ENCODE results near the gene NFYC.

NFYC gene

DNA sequence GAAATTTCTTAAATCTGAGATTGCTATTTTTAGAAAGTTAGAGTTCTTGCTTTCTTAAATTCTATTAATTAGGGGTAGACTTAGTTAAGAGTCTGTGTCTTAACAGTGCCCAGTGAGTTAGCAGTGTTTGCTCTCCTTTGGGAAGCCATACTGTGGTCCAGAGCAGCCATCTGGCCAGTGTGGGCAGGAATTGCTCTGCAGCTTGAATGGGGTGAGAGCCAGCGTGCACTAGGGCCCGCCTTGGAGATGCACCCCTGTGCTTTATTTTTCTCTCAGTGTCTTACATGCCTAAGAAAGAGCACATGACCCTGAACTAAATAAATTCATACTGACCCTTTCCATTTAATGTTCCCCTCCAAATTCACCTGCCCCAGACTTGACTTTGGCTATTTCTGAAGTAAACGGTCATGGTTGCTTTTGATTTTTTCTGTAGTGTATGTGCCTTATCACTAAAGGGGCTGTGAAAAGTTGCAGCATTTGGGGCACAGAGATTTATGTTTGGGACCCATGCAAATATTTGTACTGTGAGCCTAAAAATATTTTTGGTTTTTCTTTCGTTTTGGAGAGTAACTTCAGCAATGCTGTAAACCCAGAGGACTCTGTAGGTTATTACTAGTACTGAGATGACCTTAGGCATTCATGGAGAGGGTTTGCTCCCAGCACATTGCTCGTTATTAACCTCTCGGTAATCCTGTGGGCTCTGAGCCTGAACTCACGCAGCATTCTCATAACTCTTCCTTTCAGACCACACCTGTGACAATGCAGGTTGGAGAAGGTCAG is 70.8 kb downstream of the NFYC start:
- no peak for DNase-seq

DNA sequence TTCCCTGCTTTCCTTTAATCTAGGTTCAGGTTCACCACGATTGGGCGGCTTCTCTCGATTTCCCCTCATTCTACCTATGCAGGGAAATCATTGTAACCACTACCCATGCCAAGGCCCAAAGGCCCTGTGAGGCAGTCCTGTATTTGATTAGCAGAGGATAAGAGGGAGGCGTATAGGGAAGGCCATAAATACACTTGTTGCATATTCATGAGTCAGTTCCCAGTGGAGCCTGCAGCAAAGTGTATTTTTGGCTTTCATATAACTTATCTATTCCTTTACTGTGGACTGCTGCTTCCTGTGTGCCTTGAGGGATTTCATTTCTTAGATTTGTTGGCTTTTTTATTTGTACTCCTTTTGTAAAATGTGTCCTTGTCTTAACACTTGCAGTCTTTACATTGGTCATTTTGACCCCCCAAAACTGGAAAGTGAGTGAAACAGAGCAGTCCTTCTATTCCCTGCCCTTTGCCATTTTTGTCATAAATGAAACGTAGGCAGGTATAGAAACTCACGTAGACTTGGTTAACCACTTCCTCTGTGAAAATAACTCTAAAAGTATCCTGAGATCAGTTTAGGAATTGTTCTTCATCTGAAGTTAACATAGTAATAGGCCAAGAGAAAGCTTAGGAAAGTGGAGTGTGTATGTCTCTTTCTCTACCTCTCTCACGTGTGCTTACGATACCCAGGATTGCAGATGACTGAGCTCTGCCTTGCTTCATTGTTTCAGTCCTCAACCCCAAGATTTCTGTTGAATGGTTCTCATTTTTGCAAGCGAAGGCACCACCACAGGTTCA is 72.4 kb downstream of the NFYC start:
- DNase-seq: no peak

DNA sequence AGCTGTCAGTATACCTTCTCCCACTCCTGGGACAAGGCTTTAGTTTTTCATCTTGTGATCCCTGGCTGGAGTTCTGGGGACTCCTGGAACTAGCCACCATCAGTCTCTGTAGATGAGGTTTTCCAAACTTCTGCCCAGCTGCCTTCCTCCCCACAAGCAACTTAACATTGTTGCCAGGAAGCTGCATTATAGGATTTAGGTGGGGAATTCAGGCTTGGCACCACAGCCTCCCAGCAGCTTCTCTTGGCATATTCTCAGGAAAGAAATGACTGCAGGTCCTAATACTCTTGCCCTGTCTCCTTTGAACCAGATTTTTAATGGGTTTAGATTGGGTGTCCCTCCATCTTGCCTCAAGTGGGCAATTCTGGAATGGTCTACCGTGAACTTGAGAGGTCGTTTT is 73.5 kb downstream of the NFYC start:
- DNase-seq: no peak

DNA sequence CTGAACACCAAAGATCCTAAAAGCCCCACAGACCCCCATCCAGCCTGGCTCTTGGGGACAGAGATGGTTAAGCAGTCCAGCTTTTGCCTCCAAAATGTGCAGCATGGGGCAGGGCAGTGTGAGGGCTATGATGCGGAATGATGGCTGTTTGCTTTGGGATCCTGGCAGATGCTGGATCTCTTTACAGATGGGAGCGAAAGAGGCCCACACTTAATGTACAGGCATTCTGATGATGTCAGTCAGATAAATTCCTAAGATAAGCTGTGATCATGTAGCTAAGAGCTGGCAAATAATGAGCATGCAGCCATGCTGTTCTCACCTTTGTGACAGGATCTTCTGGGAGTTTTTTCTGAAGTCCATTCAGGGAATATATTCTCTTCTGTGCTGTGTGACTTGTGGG is 74.5 kb downstream of the NFYC start:
- DNase-seq: no peak

DNA sequence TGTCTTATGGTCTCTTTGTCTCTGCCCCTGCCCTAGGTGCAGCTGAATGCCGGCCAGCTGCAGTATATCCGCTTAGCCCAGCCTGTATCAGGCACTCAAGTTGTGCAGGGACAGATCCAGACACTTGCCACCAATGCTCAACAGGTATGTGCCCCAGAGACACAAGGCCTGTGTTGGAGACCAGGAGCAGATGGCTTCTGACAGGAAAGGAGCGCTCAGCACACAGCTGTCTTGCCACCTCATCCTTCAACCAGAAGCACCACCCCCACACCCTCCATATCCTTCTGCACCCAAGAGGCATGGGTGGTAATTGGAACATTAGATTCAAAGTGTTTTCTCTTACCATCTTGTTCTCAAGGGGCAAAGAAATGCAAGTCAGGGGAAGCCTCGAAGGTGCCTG is 75.1 kb downstream of the NFYC start:
- no peak for DNase-seq

DNA sequence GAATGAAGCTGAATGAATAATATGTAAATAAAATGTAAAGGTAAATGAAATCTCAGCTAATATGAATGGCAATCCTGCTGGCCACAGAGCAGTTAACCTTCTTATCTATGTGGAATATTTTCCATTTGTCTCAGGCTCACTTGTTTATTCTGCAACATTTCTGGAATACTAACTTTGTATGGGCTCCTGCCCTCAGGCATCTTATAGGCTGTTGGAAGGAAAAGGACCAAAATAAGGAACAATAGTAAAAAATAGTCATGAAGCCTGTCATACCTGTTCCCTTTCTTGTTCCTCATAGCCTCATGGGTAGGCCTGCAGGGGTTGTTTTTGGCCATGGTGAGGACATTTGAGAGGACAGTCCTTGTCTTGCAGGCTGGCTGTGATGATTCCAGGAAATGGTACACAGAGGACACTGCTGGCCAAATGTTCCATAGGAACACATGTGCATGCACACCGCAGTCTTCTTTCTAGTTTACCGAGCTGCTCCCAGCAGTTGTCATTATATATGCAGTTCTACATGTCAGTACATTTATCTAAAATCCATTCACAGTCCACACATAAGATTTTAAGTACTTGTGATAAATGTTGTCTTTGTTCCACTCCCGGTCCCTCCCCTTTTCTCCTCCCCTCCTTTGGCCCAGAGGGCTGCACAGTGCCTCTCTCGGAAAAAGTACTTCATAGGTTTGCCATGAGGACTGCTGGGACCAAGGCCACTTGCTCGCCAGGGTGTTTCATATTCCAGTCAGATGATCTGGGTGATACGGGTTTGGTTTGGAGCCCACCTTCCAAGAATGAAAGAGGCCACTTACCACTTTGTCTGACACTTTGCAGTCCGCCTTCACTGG is 76.9 kb downstream of the NFYC start:
- no peak for DNase-seq

DNA sequence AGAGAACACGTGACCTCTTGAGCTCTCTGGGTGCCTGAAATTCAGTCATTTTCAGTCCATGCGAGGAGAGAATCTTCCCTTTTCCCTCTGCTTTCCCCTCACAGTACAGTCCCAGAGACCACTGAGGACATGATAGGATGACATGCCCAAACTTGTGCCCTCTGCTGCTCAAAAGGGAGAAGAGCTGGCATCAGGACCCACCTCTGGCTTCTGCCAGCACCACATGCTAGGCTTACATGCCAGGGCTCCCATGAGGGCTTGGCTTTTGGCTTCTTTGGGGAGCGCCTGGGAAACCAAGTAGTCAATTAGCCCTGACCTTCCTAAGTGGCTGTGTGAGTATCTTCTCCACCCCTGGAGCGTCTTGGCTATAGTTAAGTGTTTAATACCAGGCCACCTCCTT is 78.3 kb downstream of the NFYC start:
- no peak for DNase-seq

DNA sequence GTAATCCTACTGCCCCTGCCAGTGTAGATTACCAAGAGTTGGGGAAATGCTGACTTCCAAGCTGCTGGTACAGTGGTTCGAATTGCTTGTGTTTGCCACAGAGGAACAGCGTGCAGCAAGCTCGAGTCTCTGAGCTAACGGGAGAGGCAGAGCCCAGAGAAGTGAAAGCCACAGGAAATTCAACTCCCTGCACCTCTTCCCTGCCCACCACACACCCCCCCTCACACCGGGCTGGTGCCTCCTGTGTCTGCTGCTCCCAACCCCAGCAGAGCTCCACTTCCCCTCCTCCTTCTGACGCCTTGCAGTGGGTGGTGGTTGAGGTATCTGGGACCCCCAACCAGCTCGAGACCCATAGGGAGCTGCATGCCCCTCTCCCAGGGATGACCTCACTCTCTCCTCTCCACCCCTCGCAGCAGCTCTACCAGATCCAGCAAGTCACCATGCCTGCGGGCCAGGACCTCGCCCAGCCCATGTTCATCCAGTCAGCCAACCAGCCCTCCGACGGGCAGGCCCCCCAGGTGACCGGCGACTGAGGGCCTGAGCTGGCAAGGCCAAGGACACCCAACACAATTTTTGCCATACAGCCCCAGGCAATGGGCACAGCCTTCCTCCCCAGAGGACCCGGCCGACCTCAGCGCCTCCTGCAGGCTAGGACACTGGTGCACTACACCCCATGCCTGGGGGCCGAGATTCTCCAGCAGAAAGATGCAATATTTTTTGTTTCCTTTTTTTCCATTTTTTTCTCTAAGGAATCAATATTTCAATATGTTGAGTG is 79.0 kb downstream of the NFYC start:
- no peak for DNase-seq

DNA sequence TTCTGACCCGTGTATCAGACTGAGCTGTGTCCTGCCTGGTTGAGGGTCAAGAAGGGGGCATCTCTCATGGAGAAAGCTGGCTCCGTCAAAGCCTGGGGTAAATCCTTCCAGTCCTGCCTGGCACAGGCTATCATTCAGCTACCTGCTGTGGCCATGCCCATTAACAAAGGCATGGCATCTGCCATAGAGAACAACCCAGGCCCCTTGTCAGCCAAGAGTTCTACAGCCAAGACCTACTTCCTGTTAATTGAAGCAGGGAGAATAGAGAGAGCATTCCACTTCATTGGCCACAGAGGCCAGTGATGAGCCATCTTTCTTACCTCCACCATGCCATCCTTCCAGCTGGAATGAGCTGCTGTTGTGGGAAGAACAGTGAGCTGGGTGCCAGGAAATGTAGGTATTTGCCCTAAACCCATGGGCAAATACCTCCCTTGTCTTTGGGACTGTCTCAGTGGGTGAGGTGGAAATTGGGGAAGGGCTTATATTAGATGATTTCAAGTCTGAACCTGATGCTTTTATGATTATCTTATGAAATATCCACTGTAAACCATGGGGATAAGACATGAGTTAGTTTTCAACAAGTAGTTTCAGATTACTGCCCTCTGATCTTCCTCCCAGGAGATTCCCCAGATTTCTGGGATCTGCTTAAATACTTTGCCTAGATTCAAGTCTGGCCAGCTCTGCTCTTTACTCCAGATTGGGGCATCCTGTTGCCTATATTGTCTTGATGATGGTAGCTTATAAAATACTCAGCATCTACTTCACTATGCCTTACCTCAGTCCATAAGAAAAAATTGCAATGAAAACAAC is 80.8 kb downstream of the NFYC start:
- DNase-seq: no peak

DNA sequence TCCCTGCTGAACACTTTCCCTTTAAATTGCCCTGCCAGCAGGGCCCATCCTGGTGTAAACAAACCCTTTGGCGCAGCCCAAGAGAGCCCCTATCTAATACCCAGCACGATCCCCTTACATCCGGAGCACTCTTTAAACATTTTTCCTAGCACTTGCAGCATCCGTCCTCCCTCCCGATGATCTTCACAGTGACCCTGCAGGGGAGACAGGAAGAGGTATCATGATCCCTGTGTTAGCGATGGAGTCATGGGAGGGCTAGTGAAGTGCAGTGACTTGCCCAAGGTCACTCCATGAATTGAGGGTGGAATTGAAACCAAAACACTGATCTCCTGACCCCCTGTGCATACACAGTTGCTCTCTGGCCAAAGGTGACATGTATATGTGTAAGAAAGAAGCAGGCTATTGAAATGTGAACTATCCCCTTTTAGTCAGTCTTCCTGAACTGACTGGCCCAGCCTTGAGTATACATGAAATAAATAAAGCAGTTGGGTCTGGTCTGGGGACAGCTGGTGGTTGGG is 82.3 kb downstream of the NFYC start:
- DNase-seq: no peak

DNA sequence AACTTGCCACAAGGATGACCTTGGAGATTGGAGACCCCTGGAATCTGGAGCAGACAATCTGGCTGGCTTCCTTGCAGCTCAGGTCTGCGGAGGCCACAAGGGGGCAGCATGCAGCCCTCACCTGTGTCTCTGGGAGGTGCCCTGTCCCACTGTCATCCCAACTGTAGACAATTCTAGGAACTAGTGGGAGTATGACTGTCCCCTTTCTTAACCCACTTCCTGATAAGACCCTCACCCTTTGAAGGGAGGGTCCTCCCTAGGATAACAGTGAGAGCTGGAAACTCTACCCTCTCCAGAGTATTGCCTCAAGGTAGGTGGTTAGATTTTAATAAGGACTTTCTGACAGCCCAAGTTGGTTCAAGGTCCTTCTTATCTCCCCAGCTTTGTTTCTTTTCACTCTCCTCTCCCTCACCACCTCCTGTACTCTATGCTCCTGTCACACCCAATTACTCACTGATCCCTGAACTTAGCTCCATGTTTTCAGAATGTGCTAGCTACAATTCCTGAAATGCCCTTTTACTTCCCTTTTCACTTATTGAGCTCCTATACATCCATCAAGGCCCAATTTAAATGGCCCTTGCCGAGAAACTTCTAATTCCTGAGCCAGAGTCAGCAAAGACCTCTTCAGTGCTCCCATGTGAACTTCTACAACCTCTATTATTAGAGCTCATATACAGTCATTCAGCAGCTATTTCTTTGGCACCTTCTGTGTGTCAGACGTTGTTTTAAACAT is 82.9 kb downstream of the NFYC start:
- peak; percentile 83 for DNase-seq

DNA sequence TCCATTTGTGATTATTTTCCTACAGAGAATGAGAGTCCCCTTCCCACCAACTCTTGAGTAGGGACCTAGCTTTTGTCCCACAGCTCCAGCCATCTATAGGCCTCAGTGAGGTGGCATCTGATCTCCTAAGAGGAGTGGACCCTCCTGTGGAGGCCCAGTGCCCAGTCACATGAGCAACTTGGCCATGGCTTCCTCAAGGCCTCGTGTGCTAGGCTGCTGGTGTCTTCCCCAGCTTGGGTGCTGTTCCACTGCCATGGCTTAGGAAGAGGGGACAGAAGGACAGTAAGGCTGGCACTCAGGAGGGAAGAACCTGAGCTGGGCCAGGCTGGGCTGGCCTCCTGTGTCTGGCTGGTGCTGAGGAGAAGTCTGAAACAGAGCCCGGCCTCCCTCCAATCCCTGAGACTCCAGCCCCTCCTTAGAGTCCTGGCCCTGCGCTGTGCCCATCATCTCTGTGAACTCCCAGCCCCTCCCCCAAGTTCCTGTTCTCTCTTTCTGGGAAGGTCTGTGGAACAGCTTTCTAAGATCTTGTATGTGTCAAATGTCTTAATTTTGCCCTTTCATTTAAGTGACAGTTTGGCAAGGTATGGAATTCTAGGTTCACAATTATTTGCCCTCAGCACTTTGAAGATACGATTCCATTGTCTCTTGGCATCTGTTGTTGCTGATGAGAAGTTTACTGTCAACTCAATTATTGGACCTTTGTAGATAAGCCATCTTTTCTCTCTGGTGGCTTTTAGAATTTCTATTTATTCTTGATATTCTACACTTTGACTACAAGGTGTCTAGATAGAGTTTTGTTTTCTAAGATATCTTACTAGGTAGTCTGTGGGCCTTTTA is 85.0 kb downstream of the NFYC start:
- no peak for DNase-seq

DNA sequence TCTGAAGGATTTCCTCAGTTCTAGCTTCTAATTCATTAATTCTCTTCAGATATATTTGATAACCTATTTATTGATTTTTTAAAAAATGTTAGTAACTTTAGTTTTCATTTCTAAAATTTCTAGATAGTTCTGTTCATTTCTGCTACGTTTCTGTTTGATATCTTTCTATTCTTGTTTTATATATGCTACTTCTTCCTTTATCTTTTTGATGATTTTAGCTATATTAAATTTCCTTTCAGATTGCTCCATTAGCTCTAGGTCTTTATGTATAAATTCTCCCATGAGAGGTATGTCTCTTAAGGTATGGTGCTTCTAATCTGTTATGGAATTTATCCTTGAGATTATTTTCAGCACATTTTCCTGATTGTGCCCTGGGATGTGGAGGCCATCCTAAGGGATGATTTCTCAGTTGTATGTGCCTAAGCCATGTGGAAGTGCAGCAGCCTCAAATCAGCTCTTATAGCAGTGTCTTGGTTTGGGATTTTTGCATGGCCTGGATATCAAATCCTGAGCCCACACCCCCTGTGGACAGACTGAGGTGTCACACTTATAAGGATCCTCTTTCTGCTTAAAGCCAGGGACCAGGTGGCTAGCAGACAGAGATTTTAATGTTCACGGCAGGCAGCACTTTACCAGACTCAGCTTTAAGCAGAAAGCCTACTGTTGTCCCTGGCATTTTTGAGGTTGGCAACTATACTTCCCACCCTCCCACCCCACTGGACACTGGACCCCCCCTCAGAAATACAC is 85.9 kb downstream of the NFYC start:
- no peak for DNase-seq

DNA sequence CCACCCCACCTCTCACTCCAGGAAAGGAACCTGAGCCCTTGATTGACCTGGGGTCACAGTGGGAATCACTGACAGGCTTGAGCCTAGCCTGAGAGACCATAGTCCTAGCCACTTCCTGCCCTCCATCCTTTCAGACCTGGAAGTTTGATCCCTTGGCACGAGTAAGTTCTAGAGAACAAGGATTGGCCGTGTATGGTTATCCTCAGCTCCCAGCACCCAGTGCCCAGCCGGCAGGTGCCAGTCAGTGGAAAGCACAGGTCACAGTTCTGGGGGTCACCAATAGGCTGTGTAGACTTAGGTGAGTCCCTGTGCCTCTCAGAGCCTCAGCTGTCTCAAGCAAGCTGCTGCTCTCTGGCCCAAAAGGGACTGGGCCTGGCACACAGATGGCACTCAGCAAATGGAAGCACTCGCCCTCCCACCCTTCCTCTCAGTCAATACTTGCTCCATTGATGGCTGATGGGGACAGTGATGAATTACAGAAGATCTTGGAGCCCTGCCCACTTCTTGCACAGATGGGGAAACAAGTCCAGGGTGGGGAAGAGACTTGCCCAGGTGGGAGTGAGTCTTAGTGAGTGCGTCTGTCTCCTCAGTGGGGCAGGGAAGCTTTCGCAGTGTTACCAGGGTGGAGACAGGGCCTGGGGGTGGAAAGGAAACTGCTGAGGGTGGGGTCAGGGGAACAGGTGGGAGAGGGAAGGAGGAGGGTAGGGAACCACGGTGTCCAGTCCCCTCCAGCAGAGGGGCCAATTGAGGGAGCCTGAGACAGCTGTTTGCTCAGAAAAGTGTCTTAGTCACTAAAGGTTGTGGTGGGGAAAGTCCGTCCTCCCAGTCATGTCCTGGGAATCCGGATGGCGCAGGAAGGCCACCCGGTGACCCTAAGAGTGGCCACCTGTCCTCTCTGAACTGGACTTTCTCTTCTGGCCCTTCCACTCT is 89.4 kb downstream of the NFYC start:
- DNase-seq: no peak

DNA sequence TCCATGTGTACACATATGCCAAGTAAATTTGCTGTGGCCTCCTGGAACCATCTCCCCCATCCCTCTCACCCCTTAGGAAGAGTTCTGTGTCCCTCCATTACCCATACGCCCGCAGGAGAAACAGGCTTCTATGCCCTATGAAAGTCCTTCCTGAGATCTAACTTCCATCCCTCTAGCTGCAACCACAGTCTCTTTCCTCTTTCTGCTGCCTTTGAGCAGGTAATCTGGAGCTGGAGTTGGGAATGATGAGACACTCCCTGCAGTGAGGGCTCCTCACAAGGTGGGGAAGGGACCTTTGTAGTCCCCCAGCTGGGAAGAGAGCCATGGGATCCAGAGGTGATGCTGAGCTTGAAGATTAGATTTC is 90.1 kb downstream of the NFYC start:
- no peak for DNase-seq

DNA sequence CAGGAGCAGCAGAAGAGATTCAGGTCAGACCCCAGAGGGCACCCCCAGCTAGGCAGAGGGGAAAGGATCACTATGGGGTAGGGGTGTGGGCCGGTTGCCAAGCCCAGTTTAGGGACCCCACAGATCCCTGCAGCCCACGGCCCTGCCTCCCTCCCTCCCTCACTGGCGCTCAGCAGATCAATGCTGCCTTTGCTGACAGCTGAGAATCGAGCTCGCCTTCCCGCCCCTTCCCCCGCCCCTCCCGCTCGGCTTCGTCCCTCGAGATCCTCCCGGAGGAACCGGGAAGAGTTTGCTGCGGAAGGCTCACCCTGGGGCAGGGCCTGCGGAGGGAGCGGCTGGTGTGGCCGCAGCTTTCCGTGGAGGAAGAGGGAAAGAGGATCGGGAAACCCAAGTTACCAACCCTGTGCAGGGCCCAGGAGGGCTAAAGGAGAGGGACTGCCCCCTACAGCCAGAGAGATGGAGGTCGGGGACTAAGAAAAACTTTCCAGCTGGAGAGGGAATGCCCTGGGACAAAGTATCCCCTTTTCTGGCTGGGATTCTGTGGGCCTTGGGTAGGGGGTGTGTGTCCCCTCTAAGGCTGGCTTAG is 91.0 kb downstream of the NFYC start:
- DNase-seq: peak; percentile 69

All from islet precursor cell (in vitro differentiated cells).